Esophagus mucosa (tissue), 1 donor: Measurements from ENCODE around the gene TMEM150C. TPM values are rescaled to one million over a fixed set of nuclear protein-coding genes. Genes with fewer than 3 reads are reported as not detected.
A peak's percentile ranks its signal among the peaks of the same experiment; 100 is the strongest.
"Not testable (repeated sequence)": the region's sequence is repeated elsewhere in the genome, so short reads cannot be mapped to it uniquely, and the experiment has no call there.

Experiments
- ATAC-seq: fragments of 200-7000 bp; cut with Tn5 transposase; one replicate; pipeline ENCODE4 v1.9.1; 2020
- total RNA-seq: library from RNA; stranded (reverse); gene quantifications from one replicate; pipeline ENCODE4 v1.2.4, GENCODE V29; 2023
- donor health status: DM: yes; HTN: yes; CAD: no.

Gene TMEM150C
- total RNA-seq, 1 donor from 2014 or later, result 0.80 TPM

DNA sequence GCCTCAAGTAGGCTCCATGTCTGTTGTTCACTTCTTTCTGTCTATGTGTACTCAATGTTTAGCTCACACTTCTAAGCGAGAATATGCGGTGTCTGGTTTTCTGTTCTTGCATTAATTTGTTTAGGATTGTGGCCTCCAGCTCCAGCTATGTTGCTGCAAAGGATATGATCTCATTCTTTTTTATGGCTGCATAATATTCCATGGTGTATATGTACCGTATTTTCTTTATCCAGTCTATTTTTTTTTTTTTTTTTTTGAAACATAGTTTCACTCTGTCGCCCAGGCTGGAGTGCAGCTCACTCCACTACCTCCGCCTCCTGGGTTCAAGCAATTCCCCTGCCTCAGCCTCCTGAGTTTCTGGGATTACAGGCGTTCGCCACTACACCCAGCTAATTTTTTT is 5.7 kb upstream of the TMEM150C start:
- no peak for ATAC-seq

DNA sequence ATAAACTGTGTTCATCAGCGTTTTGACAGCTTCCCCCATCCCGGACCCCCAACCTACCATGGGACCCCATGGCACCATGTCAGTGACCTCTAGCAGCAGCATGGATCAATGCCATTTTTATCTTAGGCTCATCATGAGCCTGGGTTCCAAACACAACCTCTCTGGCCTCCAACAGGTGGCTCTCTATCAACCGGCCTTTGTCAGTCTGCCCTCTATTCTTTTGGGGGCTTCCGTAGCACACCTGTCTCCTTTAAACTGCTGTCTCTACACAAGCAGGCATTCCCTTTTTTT is 721 bp upstream of the TMEM150C start:
- no peak for ATAC-seq

DNA sequence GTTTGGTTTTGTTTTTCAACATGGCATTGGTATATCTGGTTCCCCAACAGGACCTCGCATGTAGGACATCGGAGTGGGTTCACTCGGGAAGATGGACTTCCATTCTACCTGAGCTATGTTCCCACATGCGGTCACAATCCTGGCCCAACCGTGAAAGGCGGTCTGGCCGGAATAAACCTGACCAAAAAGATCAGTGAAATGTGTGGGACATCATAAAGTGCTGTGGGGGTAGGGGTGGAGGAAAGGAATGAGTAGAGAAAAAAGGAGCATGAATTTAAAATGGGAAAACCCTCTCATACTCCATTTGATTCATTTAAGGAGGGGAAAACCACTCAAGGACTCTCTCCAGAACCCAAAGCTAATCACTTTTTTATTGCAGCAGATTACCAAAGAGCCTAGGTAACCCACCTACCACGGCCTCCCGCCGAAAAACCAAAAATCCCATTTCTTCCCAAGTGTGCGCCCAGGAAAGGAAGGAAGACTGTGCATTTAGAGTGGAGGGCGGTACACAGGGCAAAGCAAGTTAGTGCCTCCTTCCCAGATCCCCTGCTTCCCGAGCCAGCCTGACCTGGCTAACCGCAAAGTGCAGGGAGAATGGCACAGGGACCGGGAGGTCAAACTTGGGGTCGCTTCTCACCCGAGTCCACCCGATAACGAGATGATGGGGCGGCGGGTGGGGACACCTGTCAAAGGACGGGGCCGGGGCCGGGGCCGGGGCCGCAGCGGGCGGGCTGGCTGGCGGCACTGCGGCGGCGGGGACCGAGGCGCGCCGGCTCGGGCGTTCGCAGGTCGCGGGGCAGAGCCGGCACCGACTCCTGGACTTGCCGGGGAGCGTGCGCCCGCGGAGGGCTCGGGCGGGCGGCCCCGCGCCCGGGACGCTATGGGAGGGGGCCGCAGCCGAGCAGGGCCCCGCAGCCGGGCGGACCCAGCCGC is 669 bp downstream of the TMEM150C start:
- ATAC-seq, result peak; percentile 15

DNA sequence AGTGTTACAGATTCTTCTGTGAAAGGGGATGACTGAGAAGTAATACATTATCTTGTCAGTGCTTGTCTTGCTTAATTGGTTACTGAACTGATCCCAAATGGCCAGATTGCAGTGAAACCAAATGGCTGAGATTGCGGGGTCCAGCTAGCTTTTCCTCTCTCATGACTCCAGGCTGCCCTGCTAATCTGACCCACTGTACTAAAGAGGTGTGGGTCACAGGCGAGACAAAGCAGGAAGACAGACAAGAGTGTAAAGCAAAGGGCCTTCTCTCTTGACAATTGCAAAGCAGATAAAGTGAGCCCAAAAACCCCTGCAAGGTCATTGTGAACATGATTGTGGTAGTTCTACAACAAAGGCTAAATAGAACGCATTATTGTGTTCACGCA is 2.1 kb downstream of the TMEM150C start:
- ATAC-seq, result no peak

DNA sequence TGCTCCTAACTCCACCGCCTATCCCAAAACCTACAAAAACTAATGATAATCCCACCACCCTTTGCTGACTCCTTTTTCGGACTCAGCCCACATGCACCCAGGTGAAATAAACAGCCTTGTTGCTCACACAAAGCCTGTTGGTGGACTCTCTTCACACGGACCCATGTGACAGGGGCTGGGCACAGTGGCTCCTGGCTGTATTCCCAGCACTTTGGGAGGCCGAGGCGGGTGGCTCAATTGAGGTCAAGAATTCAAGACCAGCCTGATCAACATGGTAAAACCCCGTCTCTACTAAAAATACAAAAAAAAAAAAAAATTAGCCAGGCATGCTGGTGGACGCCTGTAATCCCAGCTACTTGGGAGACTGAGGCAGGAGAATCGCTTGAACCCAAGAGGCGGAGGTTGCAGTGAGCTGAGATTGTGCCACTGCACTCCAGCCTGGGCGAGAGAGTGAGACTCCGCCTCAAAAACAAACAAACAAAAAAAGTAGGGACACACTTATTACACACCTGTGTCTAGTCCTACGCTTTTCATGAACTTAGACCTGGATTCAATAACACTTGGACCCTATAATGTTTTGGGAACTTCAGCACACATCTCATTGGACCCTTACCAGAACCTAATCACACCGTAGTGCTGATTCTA is 2.6 kb downstream of the TMEM150C start:
- not testable (repeated sequence) for ATAC-seq

DNA sequence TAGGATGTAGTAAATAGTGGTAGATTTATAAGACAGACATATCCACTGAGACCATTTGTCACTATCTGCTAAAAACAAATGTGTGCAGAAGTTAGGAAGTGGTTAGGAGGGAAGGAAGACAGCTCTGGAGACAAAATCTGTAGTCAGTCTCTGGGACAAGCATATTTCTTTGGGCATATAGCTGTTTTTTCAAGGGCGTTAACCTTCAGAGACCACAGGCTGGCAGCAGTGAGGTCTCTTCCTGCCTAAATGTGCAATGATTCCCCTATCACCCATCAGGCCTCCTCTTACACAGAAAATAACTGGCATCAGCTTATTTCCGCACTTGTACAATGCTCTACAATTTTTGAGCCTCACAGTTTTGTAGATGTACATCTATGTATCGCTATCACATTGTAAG is 6.5 kb downstream of the TMEM150C start:
- ATAC-seq, result no peak

DNA sequence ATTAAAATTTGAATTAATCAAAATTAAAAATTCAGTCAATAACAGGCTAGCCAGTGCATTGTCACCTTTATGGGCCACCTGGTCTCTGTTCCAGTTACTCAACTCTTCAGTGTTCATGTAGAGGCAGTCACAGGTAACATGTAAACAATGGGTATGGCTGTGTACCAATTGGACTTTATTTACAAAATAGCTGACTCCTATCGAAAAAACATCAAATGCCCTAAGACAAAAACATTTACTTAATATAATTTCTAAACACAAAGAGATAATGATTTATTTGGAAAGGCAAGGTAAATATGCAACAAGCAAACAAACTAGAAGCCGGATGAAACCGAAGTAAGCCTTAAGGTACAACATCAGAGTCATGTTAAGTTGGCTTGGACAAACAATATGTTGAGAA is 8.8 kb downstream of the TMEM150C start:
- no peak for ATAC-seq

DNA sequence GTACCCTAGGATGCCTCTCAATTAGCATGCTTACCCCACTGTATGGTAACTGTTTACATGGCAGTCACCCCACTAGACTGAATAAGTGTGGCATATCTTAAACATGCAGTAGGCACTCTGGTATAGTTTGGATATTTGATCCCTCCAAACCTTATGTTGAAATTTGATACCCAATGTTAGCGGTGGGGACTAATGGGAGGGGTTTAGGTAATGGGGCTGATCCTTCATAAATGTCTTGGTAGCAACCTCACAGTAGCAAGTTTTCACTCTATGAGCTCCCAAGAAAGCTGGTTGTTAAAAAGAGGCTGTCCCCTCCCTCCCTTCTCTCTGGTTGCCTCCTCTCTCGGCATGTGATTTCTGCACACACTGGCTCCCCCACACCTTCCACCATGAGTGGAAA is 10.1 kb downstream of the TMEM150C start:
- ATAC-seq, result no peak

DNA sequence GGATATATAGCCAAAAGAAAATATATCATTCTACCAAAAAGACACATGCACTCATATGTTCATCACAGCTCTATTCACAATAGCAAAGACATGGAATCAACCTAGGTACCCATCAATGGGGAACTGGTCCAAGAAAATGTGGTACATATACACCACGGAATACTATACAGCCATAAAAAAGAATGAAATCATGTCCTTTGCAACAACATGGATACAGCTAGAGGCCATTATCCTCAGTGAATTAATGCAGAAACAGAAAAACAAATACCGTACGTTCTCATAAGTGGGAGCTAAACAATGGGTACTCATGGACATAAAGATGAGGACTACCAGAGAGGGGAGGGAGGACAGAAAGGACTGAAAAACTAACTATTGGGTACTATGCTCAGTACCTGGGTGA is 13.9 kb downstream of the TMEM150C start:
- ATAC-seq, result not testable (repeated sequence)

DNA sequence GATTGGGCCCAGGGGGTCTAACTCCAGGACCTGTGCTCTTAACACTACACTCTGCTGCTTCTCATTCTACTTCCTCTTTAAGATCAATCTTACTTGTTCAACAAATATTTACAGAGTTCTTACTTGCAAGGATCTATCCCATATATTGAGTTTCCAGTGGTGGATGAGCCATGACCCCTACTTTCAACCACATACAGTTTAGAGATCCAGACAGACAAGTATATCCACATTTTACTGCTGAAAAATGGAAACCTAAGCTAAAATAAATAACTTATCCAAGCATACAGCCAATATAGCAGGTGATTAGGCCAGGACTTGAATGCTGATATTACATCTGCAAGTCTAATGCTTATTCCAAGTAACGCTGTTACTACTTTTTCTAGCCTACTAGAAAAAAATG is 18.7 kb downstream of the TMEM150C start:
- no peak for ATAC-seq

DNA sequence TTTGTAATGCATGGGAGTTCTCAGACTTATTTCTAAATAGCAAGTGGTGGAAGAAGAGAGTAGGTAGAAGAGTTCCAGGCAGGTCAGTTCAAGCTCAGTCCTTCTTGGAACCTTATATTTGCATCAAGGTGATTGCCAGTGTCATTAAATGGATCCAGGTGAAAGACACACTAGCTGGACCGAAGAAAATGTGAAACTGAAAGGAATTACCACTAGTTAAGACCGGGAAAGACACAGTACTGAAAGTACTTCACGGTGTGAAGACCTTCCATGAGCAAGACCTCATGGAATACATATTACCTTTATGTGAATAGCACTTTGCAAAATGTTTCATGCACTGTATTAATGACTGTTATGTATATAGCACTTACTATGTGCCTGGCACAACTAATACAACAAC is 19.1 kb downstream of the TMEM150C start:
- no peak for ATAC-seq

DNA sequence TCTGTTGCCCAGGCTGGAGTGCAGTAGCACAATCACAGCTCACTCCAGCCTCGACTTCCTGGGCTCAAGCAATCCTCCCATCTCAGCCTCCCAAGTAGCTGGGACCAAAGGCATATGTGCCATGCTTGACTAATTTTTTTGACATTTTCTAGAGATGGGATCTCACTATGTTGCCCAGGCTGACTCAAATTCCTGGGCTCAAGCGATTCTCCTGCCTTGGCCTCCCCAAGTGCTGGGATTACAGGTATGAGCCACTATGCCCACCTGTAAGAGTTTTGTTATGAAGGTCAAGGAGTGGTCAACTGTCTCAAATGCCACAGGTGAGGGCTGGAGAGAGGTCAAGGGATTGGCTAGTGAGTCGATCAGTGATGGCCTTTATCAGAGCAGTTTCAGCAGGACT is 32.5 kb downstream of the TMEM150C start:
- ATAC-seq, result no peak

DNA sequence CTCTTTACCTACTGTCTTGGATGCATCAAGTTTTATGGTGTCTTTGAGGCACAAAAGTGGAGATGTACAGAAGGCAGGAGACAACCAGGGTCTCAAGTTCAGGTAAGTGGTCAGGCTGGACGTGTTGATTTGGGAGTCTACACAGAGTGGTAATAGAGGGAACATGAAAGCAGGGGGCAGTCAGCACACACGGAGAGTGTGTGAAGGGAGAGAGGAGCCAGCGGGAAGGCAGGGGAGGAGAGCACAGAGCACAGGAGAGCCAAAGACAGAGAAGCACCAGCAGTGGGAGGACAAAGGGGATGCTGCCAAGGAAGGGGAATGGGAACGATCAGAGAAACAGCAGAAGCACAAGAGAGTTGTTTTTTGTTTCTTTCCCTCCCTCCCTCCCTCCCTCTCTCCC is 32.9 kb downstream of the TMEM150C start:
- no peak for ATAC-seq

DNA sequence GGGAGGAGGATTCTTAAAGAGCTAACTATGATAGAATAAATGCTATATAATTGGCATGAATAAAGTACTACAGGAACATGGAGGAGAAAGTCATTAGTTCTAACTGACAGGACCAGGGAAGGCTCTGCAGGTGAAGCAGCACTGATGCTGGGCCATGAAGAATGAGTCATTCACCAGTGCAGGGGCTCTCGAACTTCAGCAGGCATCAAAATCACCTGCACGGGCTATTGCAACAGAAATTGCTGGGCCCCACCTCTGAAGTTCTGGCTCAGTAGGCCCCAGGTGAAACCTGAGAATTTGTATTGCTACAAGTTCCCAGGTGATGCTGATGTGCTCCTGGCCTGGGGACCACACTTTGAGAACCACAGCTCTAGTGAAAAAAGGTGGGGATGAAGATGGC is 33.7 kb downstream of the TMEM150C start:
- no peak for ATAC-seq

DNA sequence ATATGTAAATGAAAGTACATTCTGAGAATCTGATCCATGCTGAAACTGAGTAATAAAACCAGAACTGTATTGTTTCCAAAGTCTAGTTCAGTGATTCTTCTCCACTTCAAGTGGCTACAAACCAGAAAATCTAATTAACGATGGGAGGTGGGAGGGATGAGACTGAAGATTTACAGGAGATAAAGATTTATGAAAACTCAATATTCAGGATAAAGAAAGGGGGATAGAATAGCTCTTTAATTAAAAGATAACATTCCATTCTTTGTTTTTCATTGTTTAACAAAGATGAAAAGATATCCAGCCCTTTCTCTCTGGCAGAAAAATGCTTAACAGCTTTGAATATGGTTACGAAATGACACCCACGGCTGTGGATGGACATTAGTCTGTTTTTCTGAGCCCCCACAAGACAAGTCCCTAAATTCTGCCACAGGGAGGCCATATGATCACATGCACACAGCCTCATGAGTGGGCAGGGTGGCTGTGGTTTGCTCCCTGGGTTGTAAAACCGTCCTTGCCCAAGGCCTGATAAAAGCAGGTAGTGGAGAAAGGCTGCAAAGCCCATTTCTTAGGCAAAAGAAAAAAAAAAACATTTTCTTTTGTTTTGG is 36.4 kb downstream of the TMEM150C start:
- no peak for ATAC-seq

DNA sequence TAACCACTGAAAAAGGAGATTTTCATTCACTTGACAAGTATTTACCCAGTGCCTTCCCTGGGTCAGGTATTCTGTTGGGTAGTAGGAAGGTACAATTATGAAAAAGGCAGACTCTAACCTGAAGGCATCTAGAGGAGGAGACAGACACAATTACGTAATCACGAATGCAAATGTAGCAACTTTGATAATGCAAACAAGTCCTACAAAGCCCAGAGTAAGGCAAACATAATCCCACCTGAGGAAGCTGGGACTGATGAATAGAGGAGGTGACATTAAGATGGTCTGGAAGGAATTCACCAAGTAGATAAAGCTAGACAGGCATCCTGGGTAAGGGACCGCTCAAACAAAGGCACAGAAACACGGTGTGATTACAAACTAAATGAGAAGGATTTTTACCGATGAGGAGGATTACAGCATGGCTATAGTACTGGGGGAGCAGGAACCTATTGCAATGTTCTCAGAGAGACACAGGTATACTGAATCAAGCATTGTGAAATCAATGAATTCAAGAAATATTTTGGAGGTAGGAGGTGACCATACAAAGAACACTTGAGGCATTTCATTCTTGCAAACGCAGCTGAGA is 37.1 kb downstream of the TMEM150C start:
- ATAC-seq, result no peak

DNA sequence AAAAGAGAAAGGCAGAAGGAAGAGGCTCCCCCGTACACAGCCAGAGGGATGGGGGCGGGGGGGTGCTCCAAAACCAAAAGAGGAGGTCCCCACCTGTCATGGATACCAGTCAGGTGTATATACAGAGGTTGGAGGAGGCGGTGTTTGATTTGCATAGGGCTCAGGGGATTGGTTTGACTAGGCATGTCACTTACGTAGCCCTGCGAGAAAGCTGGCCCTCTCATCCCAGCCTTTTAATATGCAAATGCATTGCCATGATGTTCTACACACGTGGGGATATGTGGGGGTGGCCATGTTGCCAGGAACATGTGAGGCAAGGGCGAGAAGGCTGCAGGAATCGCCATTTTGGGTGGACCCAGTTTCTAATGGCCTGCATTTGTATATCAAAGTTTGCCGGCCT is 38.6 kb downstream of the TMEM150C start:
- ATAC-seq, result no peak

DNA sequence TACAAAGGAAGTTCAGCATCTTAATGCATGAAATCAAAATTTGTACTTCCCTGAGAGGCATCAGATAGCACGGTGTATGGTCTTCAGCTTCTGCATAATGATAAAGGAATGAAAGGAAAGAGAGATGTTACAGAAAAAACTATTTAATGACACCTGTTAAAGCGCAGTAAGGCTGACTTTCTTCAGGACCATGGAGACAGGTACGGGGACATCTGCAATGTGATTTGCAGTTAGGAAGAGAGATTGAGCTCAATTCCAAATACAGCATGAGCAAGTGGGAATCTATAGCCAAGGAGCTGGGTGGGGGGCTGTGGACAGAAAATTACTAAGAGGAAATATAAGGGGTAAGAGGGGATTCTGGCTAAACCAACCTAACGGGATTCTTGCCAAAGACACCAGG is 39.3 kb downstream of the TMEM150C start:
- no peak for ATAC-seq

DNA sequence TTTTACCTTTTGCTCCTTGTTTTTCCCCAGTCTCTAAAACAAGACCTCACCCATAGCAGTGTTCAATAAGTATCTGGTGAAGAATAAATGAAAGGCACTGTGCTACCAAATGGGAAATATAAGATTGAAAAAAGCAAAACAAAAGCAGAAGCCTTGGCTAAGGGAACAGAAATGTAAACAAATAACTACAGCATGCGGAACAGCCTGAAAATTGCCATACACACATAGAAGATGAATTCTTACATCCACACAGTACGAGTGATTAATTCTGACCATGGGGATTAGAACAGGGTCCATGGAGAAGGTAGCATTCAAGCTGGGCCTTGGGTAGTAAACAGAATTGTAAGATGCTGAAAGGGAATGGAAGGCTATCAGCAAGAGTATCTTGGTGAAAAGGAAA is 40.5 kb downstream of the TMEM150C start:
- ATAC-seq, result no peak

DNA sequence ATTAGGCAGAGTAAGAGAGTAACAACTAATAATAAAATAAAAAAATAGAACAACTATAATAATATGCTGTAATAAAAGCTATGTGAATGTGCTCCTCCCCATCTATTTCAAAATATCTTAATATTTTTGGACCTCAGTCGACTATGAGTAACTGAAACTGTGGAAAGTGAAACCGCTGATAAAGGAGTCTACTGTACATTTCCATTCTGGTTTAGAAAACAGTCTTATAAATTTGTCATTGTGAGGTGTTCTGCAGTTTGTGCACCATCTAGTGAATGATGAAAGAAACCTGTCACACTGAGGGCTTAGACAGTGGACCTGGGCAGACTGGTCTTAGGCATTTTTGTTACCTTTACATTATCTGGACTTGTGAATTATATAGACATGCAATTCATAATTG is 42.0 kb downstream of the TMEM150C start:
- no peak for ATAC-seq

DNA sequence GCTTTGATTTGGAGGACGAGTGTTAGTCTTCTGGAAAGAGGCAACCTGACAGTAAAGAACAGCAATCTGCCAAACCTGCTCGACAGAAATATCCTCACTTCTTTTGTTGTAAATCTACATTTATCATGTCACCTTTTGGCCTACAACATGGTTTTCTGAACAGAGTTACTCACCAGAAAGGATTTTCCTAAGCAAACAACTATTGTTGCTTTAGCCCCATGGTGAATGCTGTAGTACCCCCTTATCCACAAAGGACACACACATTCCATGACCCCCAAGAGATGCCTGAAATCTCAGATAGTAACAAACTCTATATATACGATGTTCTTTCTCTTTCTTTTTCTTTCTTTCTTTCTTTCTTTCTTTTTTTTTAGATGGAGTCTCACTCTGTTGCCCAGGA is 42.7 kb downstream of the TMEM150C start:
- ATAC-seq, result peak; percentile 35

DNA sequence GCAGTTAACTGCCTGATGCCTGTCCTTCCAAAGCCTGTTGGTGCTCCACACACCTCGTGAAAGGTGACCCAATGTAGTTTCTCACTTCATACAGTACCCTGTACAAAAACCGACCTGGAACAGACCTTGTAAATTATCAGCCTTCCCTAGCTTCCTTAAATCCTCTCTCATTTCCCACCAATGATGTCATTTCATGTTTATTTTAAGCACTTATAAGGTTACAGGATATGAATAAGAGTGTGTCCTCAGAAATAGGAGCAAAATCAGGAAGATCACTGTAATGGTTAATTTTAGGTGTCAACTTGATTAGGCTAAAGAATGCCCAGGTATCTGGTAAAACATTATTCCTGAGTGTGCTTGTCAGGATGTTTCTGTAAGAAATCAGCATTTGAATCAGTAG is 44.7 kb downstream of the TMEM150C start:
- ATAC-seq, result no peak

DNA sequence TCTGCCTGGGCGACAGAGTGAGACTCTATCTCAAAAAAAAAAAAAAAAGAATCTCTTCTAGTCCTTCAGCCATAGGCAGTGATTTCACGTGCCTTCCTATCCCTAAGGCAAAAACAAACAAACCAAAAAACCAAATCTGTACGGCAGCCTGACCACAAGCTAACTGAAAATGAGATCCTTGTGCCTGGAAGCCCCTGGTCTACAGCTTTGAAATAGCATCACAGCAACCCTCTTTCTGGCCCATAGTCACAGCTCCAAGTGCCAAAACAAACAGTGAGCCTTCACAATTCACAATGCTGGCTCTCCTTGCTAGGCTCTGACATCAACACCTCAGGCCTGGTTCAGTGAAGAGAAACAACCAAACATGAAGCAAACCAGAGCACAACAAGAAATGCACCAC is 46.1 kb downstream of the TMEM150C start:
- ATAC-seq, result peak; percentile 43

DNA sequence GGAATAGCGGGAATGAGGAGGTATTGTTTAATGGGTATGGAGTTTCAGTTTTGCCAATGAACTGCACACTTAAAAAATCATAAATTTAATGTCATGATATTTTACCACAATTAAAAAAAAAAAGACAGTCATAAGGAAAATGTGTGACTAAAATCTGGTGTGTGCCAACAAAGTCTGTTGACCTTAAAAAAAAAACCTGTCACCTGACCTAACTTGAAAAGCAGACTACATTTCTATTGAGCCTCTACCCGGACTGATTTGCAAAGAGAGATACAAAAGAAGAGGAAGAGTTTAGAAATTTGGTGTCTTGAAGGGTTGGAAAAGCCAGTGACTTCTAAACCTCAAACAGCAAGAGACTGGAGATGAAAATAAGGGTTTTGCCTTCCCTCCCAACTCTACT is 48.4 kb downstream of the TMEM150C start:
- ATAC-seq, result no peak
